ENCODE results near the gene ARHGAP18. TPM values are rescaled to one million over a fixed set of nuclear protein-coding genes. Genes with fewer than 3 reads are reported as not detected.

ARHGAP18 gene
- total RNA-seq, 1 experiment from 2014 or later = 2.4 TPM

- no peak overlapping the region for H2BK5ac ChIP-seq (ENCODE audit: insufficient read length, low read length)
- no peaks in the 10 kb centered on the region for H3K4me1 Mint-ChIP-seq
- H3T11ph ChIP-seq (ENCODE audit: low read length) = no peak overlapping the region
- H3K23me2 ChIP-seq (ENCODE audit: insufficient read length, low read depth, low read length, poor library complexity, severe bottlenecking) = no peaks in the 10 kb centered on the region
- H2BK15ac ChIP-seq (ENCODE audit: low read depth, low read length) = no peak overlapping the region
- H3K14ac ChIP-seq (ENCODE audit: insufficient read depth, low read length) = no peak overlapping the region
- no peak overlapping the region for H3K27ac Mint-ChIP-seq
- TF ChIP-seq CTCF (conservative IDR thresholded peaks at IDR 0.05) = no peak
- H4K5ac ChIP-seq (ENCODE audit: insufficient read length, low read depth, low read length) = no peak overlapping the region
- no peak overlapping the region for H3K9ac ChIP-seq (ENCODE audit: extremely low read depth, insufficient read length, low read length)
- no CpG with 5 or more reads among the region's 2 CpGs for WGBS (ENCODE audit: extremely low coverage, insufficient read length, low lambda C conversion rate)
- no peak overlapping the region for H2BK120ac ChIP-seq (ENCODE audit: low read depth, low read length, poor library complexity, severe bottlenecking)
- no peak overlapping the region for H2BK12ac ChIP-seq (ENCODE audit: insufficient read length, low read depth, low read length)
- H3K4me1 ChIP-seq (ENCODE audit: insufficient read depth, low read length) = no peaks in the 10 kb centered on the region
- H3K27ac ChIP-seq (ENCODE audit: insufficient read length, low read depth, low read length) = no peak overlapping the region
- no peak overlapping the region for H3K18ac ChIP-seq (ENCODE audit: insufficient read length, low read depth, low read length)
- no peak overlapping the region for H3K4me3 Mint-ChIP-seq
- no peaks in the 10 kb centered on the region for H3K27me3 Mint-ChIP-seq (ENCODE audit: low read depth)
- no peak overlapping the region for H3K4me2 ChIP-seq (ENCODE audit: insufficient read depth, insufficient read length, low read length)
- H2AFZ ChIP-seq (ENCODE audit: low read length) = no peak overlapping the region
- H3K9me3 Mint-ChIP-seq = no peaks in the 10 kb centered on the region
- no peaks in the 10 kb centered on the region for H3K36me3 Mint-ChIP-seq (ENCODE audit: insufficient read depth in 1 of 3, low read depth in 3 of 3)
- no peak for DNase-seq
- no peak overlapping the region for H4K91ac ChIP-seq (ENCODE audit: insufficient read length, low read depth, low read length)
- no peak overlapping the region for H3K4ac ChIP-seq (ENCODE audit: low read depth, low read length)
- no peak overlapping the region for H4K8ac ChIP-seq (replicated peaks; ENCODE audit: insufficient read length, low read depth, low read length)
- H4K20me1 ChIP-seq (ENCODE audit: control insufficient read depth, insufficient read depth, insufficient read length) = no peaks in the 10 kb centered on the region
- H2AK5ac ChIP-seq (ENCODE audit: insufficient read length, low read length) = no peak overlapping the region
- H3K79me1 ChIP-seq (ENCODE audit: insufficient read depth, low read depth, low read length, poor library complexity, severe bottlenecking) = no peaks in the 10 kb centered on the region
- no peaks in the 10 kb centered on the region for H3K27me3 ChIP-seq (ENCODE audit: insufficient read depth, low read length)
- H3K9me3 ChIP-seq (ENCODE audit: control insufficient read depth, low read depth, low read length) = no peaks in the 10 kb centered on the region
- H2BK20ac ChIP-seq (ENCODE audit: low read depth, low read length, poor library complexity, severe bottlenecking) = no peak overlapping the region
- no peak overlapping the region for H3K23ac ChIP-seq (ENCODE audit: insufficient read length, low read depth, low read length)
- no peaks in the 10 kb centered on the region for H3K79me2 ChIP-seq (ENCODE audit: insufficient read depth, low read length)
- no peak overlapping the region for H3K56ac ChIP-seq (ENCODE audit: insufficient read length, low read depth, low read length)
Observed at GRCh38 chr6:129736105-129736504, 26.1 kb upstream of the ARHGAP18 start.
